ENCODE measurements around the gene WDFY3. TPM values are rescaled to one million over a fixed set of nuclear protein-coding genes. Genes with fewer than 3 reads are reported as not detected.
"Not testable (repeated sequence)": the region's sequence is repeated elsewhere in the genome, so short reads cannot be mapped to it uniquely, and the experiment has no call there.

The WDFY3 gene
- total RNA-seq, 1 donor from 2014 or later = 95.5 TPM

GRCh38 chr4:84678976-84679744, 287.3 kb downstream of the WDFY3 start:
- no peak for DNase-seq (ENCODE audit: low read depth, low spot score)

GRCh38 chr4:84677995-84678394, 288.5 kb downstream of the WDFY3 start:
- DNase-seq (ENCODE audit: low read depth, low spot score) = no peak

- DNase-seq (ENCODE audit: low read depth, low spot score) = no peak
Observed at GRCh38 chr4:84677093-84677492, 289.4 kb downstream of the WDFY3 start.

GRCh38 chr4:84673475-84674240, 292.8 kb downstream of the WDFY3 start:
- DNase-seq (ENCODE audit: low read depth, low spot score) = peak; percentile 46

- DNase-seq (ENCODE audit: low read depth, low spot score) = no peak
Observed at GRCh38 chr4:84672177-84672576, 294.3 kb downstream of the WDFY3 start.

GRCh38 chr4:84669201-84669600, 297.3 kb downstream of the WDFY3 start:
- DNase-seq (ENCODE audit: low read depth, low spot score) = no peak

- no peak for DNase-seq (ENCODE audit: low read depth, low spot score)
Observed at GRCh38 chr4:84666439-84666838, 300.1 kb downstream of the WDFY3 start.

- DNase-seq (ENCODE audit: low read depth, low spot score) = not testable (repeated sequence)
Observed at GRCh38 chr4:84664767-84665166, 301.7 kb downstream of the WDFY3 start.

- DNase-seq (ENCODE audit: low read depth, low spot score) = no peak
Observed at GRCh38 chr4:84661191-84661939, 305.1 kb downstream of the WDFY3 start.

GRCh38 chr4:84660606-84661005, 305.9 kb downstream of the WDFY3 start:
- DNase-seq (ENCODE audit: low read depth, low spot score) = no peak

GRCh38 chr4:84652478-84652877, 314.0 kb downstream of the WDFY3 start:
- no peak for DNase-seq (ENCODE audit: low read depth, low spot score)

- DNase-seq (ENCODE audit: low read depth, low spot score) = no peak
Observed at GRCh38 chr4:84651499-84651898, 315.0 kb downstream of the WDFY3 start.

GRCh38 chr4:84648863-84649647, 317.4 kb downstream of the WDFY3 start:
- DNase-seq (ENCODE audit: low read depth, low spot score) = no peak

- DNase-seq (ENCODE audit: low read depth, low spot score) = no peak
Observed at GRCh38 chr4:84648178-84648577, 318.3 kb downstream of the WDFY3 start.

- no peak for DNase-seq (ENCODE audit: low read depth, low spot score)
Observed at GRCh38 chr4:84647312-84647884, 319.1 kb downstream of the WDFY3 start.

- DNase-seq (ENCODE audit: low read depth, low spot score) = no peak
Observed at GRCh38 chr4:84644087-84644486, 322.4 kb downstream of the WDFY3 start.

GRCh38 chr4:84639145-84639544, 327.3 kb downstream of the WDFY3 start:
- no peak for DNase-seq (ENCODE audit: low read depth, low spot score)

GRCh38 chr4:84638092-84638491, 328.4 kb downstream of the WDFY3 start:
- DNase-seq (ENCODE audit: low read depth, low spot score) = no peak

GRCh38 chr4:84634961-84635360, 331.5 kb downstream of the WDFY3 start:
- DNase-seq (ENCODE audit: low read depth, low spot score) = no peak

- DNase-seq (ENCODE audit: low read depth, low spot score) = no peak
Observed at GRCh38 chr4:84632092-84632491, 334.4 kb downstream of the WDFY3 start.

GRCh38 chr4:84631573-84631972, 334.9 kb downstream of the WDFY3 start:
- DNase-seq (ENCODE audit: low read depth, low spot score) = no peak

All from pulmonary artery endothelial cell (primary cell).